GM12891 (cell line): Measurements from ENCODE around the gene GUCY1A1.

Experiments
- POLR2A ChIP-seq: IDR thresholded peaks from 2 replicates; pipeline ENCODE4 v1.6.1; 2011; ENCODE audit warnings: low read depth, low read length, control low read depth
- POLR2AphosphoS5 ChIP-seq: IDR thresholded peaks from 2 replicates; pipeline ENCODE4 v1.6.1; 2011; ENCODE audit warnings: low read depth, low read length, control low read depth

- TF ChIP-seq POLR2A, result no peak
- no peak for TF ChIP-seq POLR2AphosphoS5
These were observed 93.0 kb downstream of the GUCY1A1 start for GRCh38 chr4:155759372-155760252.
